CD14-positive monocyte (primary cell): ENCODE measurements around the gene GRM2. TPM values are rescaled to one million over a fixed set of nuclear protein-coding genes. Genes with fewer than 3 reads are reported as not detected.
A peak's percentile ranks its signal among the peaks of the same experiment; 100 is the strongest.

Experiments used
- DNase-seq, 3 donors: peaks; one replicate each; pipeline ENCODE4 v3.0.0-alpha.2; 2011 to 2022
- H2AFZ ChIP-seq: 2 replicates; pipeline ENCODE4 v1.6.0; 2012; ENCODE audit warnings: mild to moderate bottlenecking, low read depth, low read length, inconsistent platforms; ENCODE audit not compliant: insufficient read depth, poor library complexity, severe bottlenecking
- H3K27ac ChIP-seq, 2 donors: 1 replicate in 1 of 2; 2 replicates in 1 of 2; pipeline ENCODE4 v1.5.1; 2012 to 2013; ENCODE audit warnings: low read length in 2 of 2, control low read depth in 1 of 2, inconsistent platforms in 1 of 2, low read depth in 1 of 2, mild to moderate bottlenecking in 1 of 2
- H3K27me3 ChIP-seq, 2 donors: one replicate each; pipeline versions ENCODE4 v1.6.0 to v1.6.1; 2011 to 2013; ENCODE audit warnings: low read length in 2 of 2; ENCODE audit not compliant: control insufficient read depth in 2 of 2, insufficient read depth in 2 of 2
- H3K36me3 ChIP-seq, 2 donors: replicated peaks in 1 of 2; 1 replicate in 1 of 2; 2 replicates in 1 of 2; pipeline versions ENCODE4 v1.5.1 to v1.6.1; 2012 to 2013; ENCODE audit warnings: low read length in 2 of 2, control low read depth in 1 of 2, inconsistent platforms in 1 of 2, mild to moderate bottlenecking in 1 of 2; ENCODE audit not compliant: insufficient read depth in 2 of 2, control insufficient read depth in 1 of 2
- H3K4me1 ChIP-seq, 2 donors: 1 replicate in 1 of 2; 2 replicates in 1 of 2; pipeline versions ENCODE4 v1.5.1 to v1.6.1; 2012 to 2013; ENCODE audit warnings: low read length in 2 of 2, control low read depth in 1 of 2, inconsistent platforms in 1 of 2, mild to moderate bottlenecking in 1 of 2, moderate library complexity in 1 of 2; ENCODE audit not compliant: insufficient read depth in 2 of 2, control insufficient read depth in 1 of 2
- H3K4me2 ChIP-seq: replicated peaks from 2 replicates; pipeline ENCODE3; 2012; ENCODE audit warnings: low read length, moderate library complexity, mild to moderate bottlenecking; ENCODE audit not compliant: poor library complexity, severe bottlenecking; ENCODE audit errors: extremely low read depth
- H3K4me3 ChIP-seq, 3 experiments: fragments of 200-600 bp in 1 of 3; sonication (generic) in 1 of 3; replicated peaks in 1 of 3; 1 replicate in 2 of 3; 2 replicates in 1 of 3; pipeline ENCODE4 v1.5.1; 2011 to 2013; ENCODE audit warnings: low read length in 3 of 3, mild to moderate bottlenecking in 3 of 3, control low read depth in 2 of 3, low read depth in 2 of 3, inconsistent platforms in 1 of 3, moderate library complexity in 1 of 3
- H3K79me2 ChIP-seq: 2 replicates; pipeline ENCODE4 v1.6.0; 2012; ENCODE audit warnings: mild to moderate bottlenecking, control low read depth, inconsistent platforms, low read length, moderate library complexity; ENCODE audit not compliant: insufficient read depth
- H3K9ac ChIP-seq: 2 replicates; pipeline ENCODE4 v1.6.0; 2017; ENCODE audit warnings: low read length, mild to moderate bottlenecking; ENCODE audit not compliant: insufficient read depth, poor library complexity, severe bottlenecking
- H3K9me3 ChIP-seq, 2 donors: replicated peaks in 1 of 2; 1 replicate in 1 of 2; 2 replicates in 1 of 2; pipeline versions ENCODE4 v1.5.1 to v1.6.1; 2012 to 2013; ENCODE audit warnings: low read length in 2 of 2, control low read depth in 1 of 2; ENCODE audit not compliant: control insufficient read depth in 1 of 2, insufficient read depth in 1 of 2
- H4K20me1 ChIP-seq: 2 replicates; pipeline ENCODE4 v1.6.0; 2012; ENCODE audit warnings: mild to moderate bottlenecking, low read length, control low read depth, moderate library complexity; ENCODE audit not compliant: insufficient read depth
- H3K27ac Mint-ChIP-seq, 7 donors: one replicate each; pipeline ENCODE4 v1.8.0; 2020; ENCODE audit warnings: mild to moderate bottlenecking in 7 of 7, mixed read lengths in 7 of 7, moderate library complexity in 6 of 7, inconsistent platforms in 2 of 7
- H3K27me3 Mint-ChIP-seq, 3 donors: one replicate each; pipeline ENCODE4 v1.8.0; 2021 to 2022; ENCODE audit warnings: low read depth in 3 of 3, mild to moderate bottlenecking in 3 of 3, mixed read lengths in 3 of 3, moderate library complexity in 3 of 3, inconsistent platforms in 1 of 3
- H3K36me3 Mint-ChIP-seq, 2 donors: one replicate each; pipeline ENCODE4 v1.8.0; 2020; ENCODE audit warnings: mixed read lengths in 2 of 2, inconsistent platforms in 1 of 2, mild to moderate bottlenecking in 1 of 2
- H3K4me1 Mint-ChIP-seq: one replicate; pipeline ENCODE4 v1.8.0; 2020; ENCODE audit warnings: mild to moderate bottlenecking, mixed read lengths
- H3K4me3 Mint-ChIP-seq, 2 donors: one replicate each; pipeline ENCODE4 v1.8.0; 2020; ENCODE audit warnings: mild to moderate bottlenecking in 2 of 2, mixed read lengths in 2 of 2, moderate library complexity in 1 of 2
- H3K9me3 Mint-ChIP-seq, 7 donors: one replicate each; pipeline ENCODE4 v1.8.0; 2020 to 2022; ENCODE audit warnings: mixed read lengths in 7 of 7, mild to moderate bottlenecking in 6 of 7, moderate library complexity in 6 of 7, inconsistent platforms in 2 of 7
- WGBS: methylation state at CpG from one replicate; pipeline ENCODE4 v1.1.5; 2013; ENCODE audit warnings: missing lambda C conversion rate; ENCODE audit not compliant: insufficient coverage; 5-methylcytosine and 5-hydroxymethylcytosine counted together
- intact Hi-C, 2 donors: fragments of 100-400 bp; cut with micrococcal nuclease; formaldehyde crosslinking; loops; one replicate each; pipeline versions ENCODE4 v1.15.0 to v1.15.1; 2023
- polyA plus RNA-seq, 3 donors: library from polyadenylated mRNA; depleted of rRNA in 1 of 3; unstranded in 2 of 3; stranded (reverse) in 1 of 3; fragments of 300-500 nt in 2 of 3; fragments of >200 nt in 1 of 3; fragmentation: Illumina TruSeq in 2 of 3; gene quantifications; 1 replicate in 2 of 3; 2 replicates in 1 of 3; pipeline ENCODE4 v1.2.3, GENCODE V29; 2012 to 2021
- TF ChIP-seq, protein P1 (sequence below): fragments of 200-600 bp; IDR thresholded peaks from one replicate; pipeline ENCODE4 v1.8.0; 2022; ENCODE audit warnings: antibody characterized with exemption, mild to moderate bottlenecking

The GRM2 gene
- polyA plus RNA-seq, 3 donors, result 0.72 TPM; not detected in 2

DNA sequence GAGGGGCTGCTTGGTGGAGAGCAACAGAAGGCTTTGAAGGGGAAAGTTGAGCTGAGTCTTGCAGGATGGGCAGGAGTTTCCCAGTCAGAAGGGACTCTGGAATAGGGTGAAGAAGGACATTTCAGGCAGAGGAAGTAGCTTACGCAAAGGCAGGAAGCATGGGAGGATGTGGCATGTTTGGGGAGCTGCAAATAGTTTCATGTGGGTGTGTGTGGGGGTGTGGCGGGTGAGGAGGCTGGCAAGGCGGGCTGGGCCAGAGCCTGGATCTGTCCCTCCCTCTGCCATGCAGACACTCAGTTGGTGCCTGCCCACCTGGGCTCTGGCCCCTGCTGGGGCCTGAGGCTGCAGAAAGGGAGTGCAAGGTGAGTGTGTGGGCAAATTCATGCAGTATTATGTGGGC, 25.4 kb upstream of the GRM2 start:
- Histone ChIP-seq H3K27ac (peak overlapping the region; percentile 3 to 55), H3K36me3 (peaks cover 40 to 64% of the 10 kb centered on the region in 2 donors), H2AFZ (no peak overlapping the region), H3K79me2 (peaks cover 51% of the 10 kb centered on the region), H4K20me1 (peaks cover 72% of the 10 kb centered on the region), H3K9me3 (no peaks in the 10 kb centered on the region), H3K9ac (no peak overlapping the region), H3K4me1 (peaks cover 36 to 50% of the 10 kb centered on the region in 2 donors), H3K4me3 (peak overlapping the region in 1 of 3 experiments; percentile 51), H3K27me3 (no peaks in the 10 kb centered on the region), H3K4me2 (peak overlapping the region; percentile 52)
- DNase-seq, result peak; percentile 12 to 43 (median 33)
- Mint-ChIP-seq H3K9me3 (no peaks in the 10 kb centered on the region), H3K4me3 (peak overlapping the region; percentile 53 to 72), H3K36me3 (peaks cover 55 to 68% of the 10 kb centered on the region in 2 donors), H3K4me1 (peaks cover 77% of the 10 kb centered on the region), H3K27ac (peak overlapping the region; percentile 58 to 90 (median 84)), H3K27me3 (peaks cover 0 to 5% (median 0%) of the 10 kb centered on the region in 3 donors)
- TF ChIP-seq, protein P1, sequence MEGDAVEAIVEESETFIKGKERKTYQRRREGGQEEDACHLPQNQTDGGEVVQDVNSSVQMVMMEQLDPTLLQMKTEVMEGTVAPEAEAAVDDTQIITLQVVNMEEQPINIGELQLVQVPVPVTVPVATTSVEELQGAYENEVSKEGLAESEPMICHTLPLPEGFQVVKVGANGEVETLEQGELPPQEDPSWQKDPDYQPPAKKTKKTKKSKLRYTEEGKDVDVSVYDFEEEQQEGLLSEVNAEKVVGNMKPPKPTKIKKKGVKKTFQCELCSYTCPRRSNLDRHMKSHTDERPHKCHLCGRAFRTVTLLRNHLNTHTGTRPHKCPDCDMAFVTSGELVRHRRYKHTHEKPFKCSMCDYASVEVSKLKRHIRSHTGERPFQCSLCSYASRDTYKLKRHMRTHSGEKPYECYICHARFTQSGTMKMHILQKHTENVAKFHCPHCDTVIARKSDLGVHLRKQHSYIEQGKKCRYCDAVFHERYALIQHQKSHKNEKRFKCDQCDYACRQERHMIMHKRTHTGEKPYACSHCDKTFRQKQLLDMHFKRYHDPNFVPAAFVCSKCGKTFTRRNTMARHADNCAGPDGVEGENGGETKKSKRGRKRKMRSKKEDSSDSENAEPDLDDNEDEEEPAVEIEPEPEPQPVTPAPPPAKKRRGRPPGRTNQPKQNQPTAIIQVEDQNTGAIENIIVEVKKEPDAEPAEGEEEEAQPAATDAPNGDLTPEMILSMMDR, result no peak
- 0% methylated on average over 2 of the region's 3 CpGs for WGBS
- intact Hi-C loops, result loop anchor here in 1 of 2 donors (5.0 kb wide), 3 partner anchors 39 to 299 kb away; partner anchors contain the start of gene DCAF1

- peaks cover 34 to 61% of the 10 kb centered on the region in 2 donors for H3K36me3 ChIP-seq
- DNase-seq, result peak; percentile 78 to 83 (median 81)
- peak overlapping the region; percentile 58 to 90 (median 84) for H3K27ac Mint-ChIP-seq
- H2AFZ ChIP-seq, result no peak overlapping the region
- peaks cover 50% of the 10 kb centered on the region for H3K79me2 ChIP-seq
- H3K27me3 ChIP-seq, result no peaks in the 10 kb centered on the region
- TF ChIP-seq, protein P1, result peak; percentile 91
- peak overlapping the region in 1 of 3 experiments; percentile 51 for H3K4me3 ChIP-seq
- peaks cover 0 to 5% (median 3%) of the 10 kb centered on the region in 3 donors for H3K27me3 Mint-ChIP-seq
- H3K9ac ChIP-seq, result no peak overlapping the region
- no peaks in the 10 kb centered on the region for H3K9me3 Mint-ChIP-seq
- peaks cover 54 to 66% of the 10 kb centered on the region in 2 donors for H3K36me3 Mint-ChIP-seq
- 10% methylated on average over 2 of the region's 4 CpGs for WGBS
- peaks cover 78% of the 10 kb centered on the region for H4K20me1 ChIP-seq
- peaks cover 42 to 56% of the 10 kb centered on the region in 2 donors for H3K4me1 ChIP-seq
- H3K4me2 ChIP-seq, result peak overlapping the region; percentile 52
- H3K27ac ChIP-seq, result peak overlapping the region in 1 of 2 donors; percentile 55
- intact Hi-C loops, result loop anchor here (1.0 to 5.0 kb wide), 5 partner anchors 39 to 300 kb away; partner anchors contain the start of gene DCAF1 (in 1 of the 2)
- peaks cover 81% of the 10 kb centered on the region for H3K4me1 Mint-ChIP-seq
- no peaks in the 10 kb centered on the region for H3K9me3 ChIP-seq
- peak overlapping the region in 1 of 2 donors; percentile 72 for H3K4me3 Mint-ChIP-seq
Measured at GRCh38 chr3:51682079-51682478, 24.8 kb upstream of the GRM2 start.
